ENCODE data around the gene DYNLT2B.
A peak's percentile ranks its signal among the peaks of the same experiment; 100 is the strongest.

DNA sequence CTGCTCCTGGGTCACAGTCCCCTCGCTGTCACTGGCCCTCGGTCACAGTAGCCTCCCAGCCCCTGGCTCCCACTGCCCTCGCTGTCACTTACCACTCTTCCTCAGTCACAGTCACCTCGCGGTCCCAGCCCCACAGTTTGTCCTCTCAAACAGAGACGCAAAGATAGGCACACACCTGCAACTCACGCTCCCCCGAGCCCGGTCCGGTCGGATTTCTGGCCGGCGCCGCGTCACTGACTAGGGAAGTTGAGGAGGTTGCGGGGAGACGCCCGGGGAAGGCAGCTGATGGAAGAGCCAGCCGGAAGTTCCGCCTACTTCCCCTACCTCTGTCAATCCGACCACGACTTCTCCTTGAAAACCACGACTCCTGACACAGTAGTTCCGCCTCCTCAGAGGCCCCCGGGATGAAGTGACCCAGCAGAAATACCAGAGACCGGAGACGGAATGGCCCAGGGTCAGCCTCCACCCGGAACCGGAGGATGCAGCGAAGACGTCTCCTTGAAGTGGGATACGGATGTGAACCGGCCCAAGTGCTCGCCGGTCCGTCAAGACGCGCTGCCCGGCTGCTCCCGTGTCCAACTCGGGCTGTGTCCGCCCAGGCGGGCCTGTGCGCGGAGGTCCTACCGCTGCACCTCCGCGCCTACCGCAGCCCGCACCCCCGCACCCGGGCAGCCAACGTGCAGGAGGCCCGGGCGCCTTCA, 30.4 kb downstream of the DYNLT2B start, which contains the start of gene PCYT1A:
- TF ChIP-seq POLR2AphosphoS5 (IDR thresholded peaks at IDR 0.05; ENCODE audit: low read depth, low read length): peak; percentile 86
- TF ChIP-seq POLR2A (IDR thresholded peaks at IDR 0.05; ENCODE audit: low read depth, low read length): peak; percentile 84
- TF ChIP-seq TAF1 (IDR thresholded peaks at IDR 0.05; ENCODE audit: borderline replicate concordance, low read depth, low read length): peak; percentile 90

Measured in GM12892 (cell line).